Spinal cord (tissue), 10 donors: ENCODE data around the gene PP2D1. TPM values are rescaled to one million over a fixed set of nuclear protein-coding genes. Genes with fewer than 3 reads are reported as not detected.
A peak's percentile ranks its signal among the peaks of the same experiment; 100 is the strongest.

Source experiments
- DNase-seq, 6 donors: peaks; one replicate each; pipeline versions ENCODE4 v3.0.0 to v3.0.0-alpha.2; 2013 to 2015; ENCODE audit warnings: low spot score in 6 of 6, low read depth in 4 of 6
- H3K27ac ChIP-seq: one replicate; pipeline ENCODE4 v1.5.1; 2013; ENCODE audit warnings: low read depth, low read length, control low read depth
- H3K27me3 ChIP-seq: one replicate; pipeline ENCODE4 v1.6.1; 2013; ENCODE audit warnings: low read length; ENCODE audit not compliant: control insufficient read depth, insufficient read depth
- H3K36me3 ChIP-seq: one replicate; pipeline ENCODE4 v1.6.1; 2013; ENCODE audit warnings: low read length; ENCODE audit not compliant: control insufficient read depth, insufficient read depth
- H3K4me1 ChIP-seq: one replicate; pipeline ENCODE4 v1.6.1; 2013; ENCODE audit warnings: low read length; ENCODE audit not compliant: control insufficient read depth, insufficient read depth
- H3K4me3 ChIP-seq: one replicate; pipeline ENCODE4 v1.5.1; 2013; ENCODE audit warnings: low read depth, low read length, control low read depth
- H3K9me3 ChIP-seq: one replicate; pipeline ENCODE4 v1.6.1; 2013; ENCODE audit warnings: low read length; ENCODE audit not compliant: control insufficient read depth, insufficient read depth
- WGBS: methylation state at CpG from one replicate; pipeline ENCODE4 v1.1.5; 2013; ENCODE audit warnings: missing lambda C conversion rate; ENCODE audit not compliant: insufficient coverage; 5-methylcytosine and 5-hydroxymethylcytosine counted together
- long read RNA-seq, 4 donors: transcript quantifications; one replicate each; lab custom pipeline, GENCODE V29; 2026
- polyA plus RNA-seq, 2 donors: library from polyadenylated mRNA; unstranded; fragments of 120-200 nt; gene quantifications; one replicate each; pipeline ENCODE4 v1.2.1, GENCODE V29; 2013; ENCODE audit not compliant: insufficient read length in 2 of 2
- total RNA-seq, 2 donors: library from RNA; depleted of rRNA in 1 of 2; stranded (reverse); fragments of 120-200 nt in 1 of 2; fragments of >200 nt in 1 of 2; gene quantifications; one replicate each; pipeline versions ENCODE4 v1.2.3 to v1.2.4, GENCODE V29; 2013 to 2014
- donor health status: healthy.

Gene PP2D1, protein sequence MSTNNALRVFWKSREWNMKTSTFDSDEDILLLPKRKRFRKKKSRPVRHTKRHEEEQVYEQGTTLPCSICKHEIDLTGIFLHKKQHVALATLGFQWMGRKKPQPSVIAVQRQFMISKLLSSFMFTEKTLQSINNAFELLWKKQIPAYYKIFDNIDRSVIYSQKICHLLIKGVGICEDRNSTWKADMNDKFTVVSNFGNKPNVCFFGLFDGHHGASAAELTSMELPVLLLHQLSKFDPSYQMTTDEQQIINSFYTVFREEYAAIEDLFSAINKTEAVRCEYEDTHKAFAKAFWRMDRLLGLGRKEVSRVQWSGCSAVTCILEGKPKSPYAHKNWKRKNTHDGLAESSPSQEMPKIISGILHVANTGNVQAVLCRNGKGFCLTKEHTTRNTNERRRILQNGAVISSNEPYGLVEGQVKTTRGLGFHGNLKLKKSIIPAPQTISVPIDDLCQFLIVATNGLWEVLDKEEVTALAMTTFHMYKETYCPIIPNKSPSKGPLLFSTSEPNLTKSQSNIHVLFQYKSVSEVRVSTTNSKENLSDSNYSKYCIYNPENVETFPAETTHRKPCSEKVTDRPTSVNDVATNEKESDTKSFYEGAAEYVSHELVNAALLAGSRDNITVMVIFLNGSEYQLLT
- not detected for total RNA-seq
- polyA plus RNA-seq: 1 to 10 TPM in 1 of 2 donors, under 1 TPM in 1; 0.44 to 1.1 TPM
- long read RNA-seq, donor 1: 0 reads
- long read RNA-seq, donor 2: 0 reads
- long read RNA-seq, donor 3: 0 reads
- long read RNA-seq, donor 4: 0 reads

DNA sequence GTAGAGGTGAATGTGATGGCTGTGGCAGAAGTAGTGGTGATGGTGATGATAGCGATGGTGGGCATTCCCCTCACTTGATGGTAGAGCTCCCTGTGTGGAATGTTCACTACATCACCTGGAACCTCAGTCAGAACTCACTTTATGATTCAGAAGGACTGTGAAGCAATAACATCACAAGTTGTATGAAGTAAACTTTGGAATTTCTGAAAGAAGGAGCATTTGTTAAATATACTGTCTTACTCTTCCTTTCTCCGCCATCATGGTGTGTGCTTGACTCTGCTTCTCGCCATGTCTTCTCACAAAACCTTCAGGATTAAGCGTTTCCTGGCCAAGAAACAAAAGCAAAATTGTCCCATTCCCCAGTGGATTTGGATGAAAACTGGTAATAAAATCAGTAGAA, at the start of gene PP2D1:
PP2D1 (minus strand) TSS at position 101 of the 400 bp plus-strand sequence. CDS start 192 bp downstream, outside the sequence.
- Histone ChIP-seq H3K4me3 (no peak within 1 kb of the TSS), H3K27me3 (no peaks in the 10 kb centered on the region), H3K36me3 (no peaks in the 10 kb centered on the region), H3K27ac (no peak within 1 kb of the TSS), H3K4me1 (no peaks in the 10 kb centered on the region), H3K9me3 (no peaks in the 10 kb centered on the region)
- WGBS: no CpG with 5 or more reads among the region's 4 CpGs
- DNase-seq: no peak

DNA sequence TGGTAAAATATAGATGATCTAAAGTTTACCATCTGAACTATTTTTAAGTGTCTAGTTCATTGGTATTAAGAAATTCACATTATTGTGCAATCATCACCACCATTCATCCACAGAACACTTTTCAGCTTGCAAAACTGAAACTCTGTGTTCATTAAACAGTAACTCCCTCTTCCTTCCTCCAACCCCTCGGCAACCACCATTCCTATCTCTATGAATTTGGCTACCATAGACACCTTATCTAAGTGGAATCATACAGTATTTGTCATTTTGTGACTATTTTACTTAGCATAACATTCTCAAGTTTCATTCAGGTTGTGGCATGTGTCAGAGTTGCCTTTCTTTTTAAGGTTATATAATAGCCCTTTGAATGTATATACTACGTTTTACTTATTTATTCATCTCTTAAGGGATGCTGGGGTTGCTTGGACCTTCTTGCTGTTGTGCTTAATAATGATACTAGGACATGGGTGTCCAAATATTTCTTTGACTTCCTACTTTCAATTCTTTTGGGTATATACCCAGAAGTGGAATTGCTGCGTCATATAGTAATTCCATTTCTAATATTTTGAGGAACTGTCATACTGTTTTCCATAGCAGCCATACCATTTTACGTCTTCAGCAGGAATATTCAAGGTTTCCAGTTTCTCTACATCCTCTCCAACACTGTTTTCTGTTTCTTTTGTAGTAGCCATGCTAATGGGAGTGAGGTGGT, 49.1 kb upstream of the PP2D1 start:
- DNase-seq: no peak
- Histone ChIP-seq H3K27me3 (no peaks in the 10 kb centered on the region), H3K36me3 (no peaks in the 10 kb centered on the region), H3K9me3 (no peaks in the 10 kb centered on the region), H3K4me3 (no peak overlapping the region), H3K4me1 (peaks cover 7% of the 10 kb centered on the region), H3K27ac (no peak overlapping the region)
- no CpG with 5 or more reads among the region's 4 CpGs for WGBS

DNA sequence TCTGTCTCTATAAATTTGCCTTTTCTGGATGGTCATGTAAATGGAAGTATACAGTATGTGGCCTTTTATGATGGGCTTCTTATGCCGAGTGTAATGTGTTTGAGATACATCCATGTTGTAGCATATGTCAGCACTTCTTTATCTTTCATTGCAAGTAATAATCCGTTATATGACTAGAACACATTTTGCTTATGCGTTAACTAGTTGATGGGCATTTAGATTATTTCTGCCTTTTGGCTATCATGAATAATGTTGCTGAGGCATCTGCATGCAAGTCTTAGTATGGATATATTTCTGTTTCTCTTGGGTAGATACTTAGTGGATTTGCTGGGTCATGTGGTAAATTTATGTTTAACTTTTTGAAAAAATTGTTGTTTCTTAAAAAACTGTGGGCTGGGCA, 47.9 kb upstream of the PP2D1 start:
- Histone ChIP-seq H3K27ac (no peak overlapping the region), H3K9me3 (no peaks in the 10 kb centered on the region), H3K36me3 (no peaks in the 10 kb centered on the region), H3K4me3 (no peak overlapping the region), H3K4me1 (peaks cover 7% of the 10 kb centered on the region), H3K27me3 (no peaks in the 10 kb centered on the region)
- 100% methylated on average over 1 of the region's 3 CpGs for WGBS
- no peak for DNase-seq

DNA sequence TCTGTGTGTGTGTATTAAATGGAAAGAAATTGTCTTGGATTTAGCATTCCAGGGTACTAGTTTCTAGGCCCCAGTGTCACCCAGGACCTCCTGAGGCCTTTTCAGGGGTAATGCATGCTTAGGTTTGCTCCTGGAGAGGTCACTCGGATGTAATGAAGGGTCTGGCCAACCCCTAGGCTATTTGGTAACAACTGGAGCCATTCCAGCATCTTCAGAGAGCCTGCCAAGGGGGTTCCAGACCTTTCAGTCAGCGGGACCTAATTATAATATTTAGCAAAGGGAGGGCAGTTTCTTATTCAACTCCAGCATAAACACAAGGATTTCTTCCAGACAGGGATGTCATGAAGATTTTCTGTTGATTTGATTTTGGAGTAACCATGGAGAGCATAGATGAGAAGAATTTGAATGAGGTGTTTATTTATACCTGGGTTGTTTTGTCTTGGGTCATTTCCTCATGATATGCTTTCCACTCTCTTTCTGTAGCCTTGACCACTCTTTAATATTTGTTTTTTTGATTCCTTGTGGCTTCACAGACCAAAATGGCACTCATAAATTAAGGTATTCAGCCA, 45.6 kb upstream of the PP2D1 start:
- 40% methylated on average over 1 of the region's 2 CpGs for WGBS
- H3K27ac ChIP-seq: peak overlapping the region; percentile 42

DNA sequence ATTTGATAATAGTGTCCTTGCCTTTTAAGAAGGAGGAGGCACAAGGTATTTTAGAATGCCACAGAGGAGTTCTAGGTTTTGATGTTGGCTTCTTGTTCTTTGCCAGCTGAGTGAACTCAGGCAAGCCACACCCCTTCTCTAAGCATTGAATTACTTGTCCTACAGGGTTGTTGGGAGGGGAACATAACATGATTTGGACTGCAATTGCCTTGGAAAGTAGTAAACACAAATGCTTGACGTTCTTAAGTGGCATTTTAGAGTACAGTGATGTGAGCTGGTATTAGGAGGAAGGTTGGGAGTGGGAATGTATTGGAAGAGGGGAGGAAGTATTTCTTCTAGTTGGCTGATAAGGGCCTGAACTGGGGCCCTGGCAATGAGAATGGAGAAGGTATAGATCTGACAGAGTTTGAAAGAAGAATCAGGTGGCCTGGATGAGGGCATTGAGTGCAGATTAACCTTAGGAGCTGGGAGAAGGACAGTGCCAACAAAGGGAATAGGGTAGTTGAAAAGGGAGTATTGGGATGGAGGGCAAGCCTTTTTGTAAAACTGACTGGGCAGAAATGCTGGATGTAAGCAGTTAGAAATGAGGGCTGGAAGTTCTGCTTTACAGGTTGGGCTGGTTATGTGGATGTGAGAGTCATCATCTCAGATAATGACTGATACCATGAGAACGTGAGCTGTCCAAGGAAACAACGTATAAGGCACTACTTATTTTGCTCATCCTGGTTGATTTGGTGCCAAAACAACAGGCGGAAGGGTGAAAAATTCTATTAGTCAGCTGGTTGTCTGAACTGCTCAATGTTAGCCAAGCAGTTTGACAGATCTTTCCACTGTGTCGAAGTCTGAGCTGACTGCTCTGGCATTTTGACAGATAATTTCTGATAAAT, 44.9 kb upstream of the PP2D1 start:
- DNase-seq: peak in 1 of 6 donors; percentile 41
- Histone ChIP-seq H3K27ac (peak overlapping the region; percentile 42), H3K36me3 (no peaks in the 10 kb centered on the region), H3K9me3 (no peaks in the 10 kb centered on the region), H3K4me3 (no peak overlapping the region), H3K4me1 (peaks cover 17% of the 10 kb centered on the region), H3K27me3 (no peaks in the 10 kb centered on the region)
- 40% methylated on average over 5 of the region's 5 CpGs for WGBS

More for the DNA sequence above, 45.6 kb upstream of the PP2D1 start:
- peak in 1 of 6 donors; percentile 63 for DNase-seq
- Histone ChIP-seq H3K4me3 (no peak overlapping the region), H3K9me3 (no peaks in the 10 kb centered on the region), H3K27me3 (no peaks in the 10 kb centered on the region), H3K36me3 (no peaks in the 10 kb centered on the region), H3K4me1 (peaks cover 17% of the 10 kb centered on the region)

DNA sequence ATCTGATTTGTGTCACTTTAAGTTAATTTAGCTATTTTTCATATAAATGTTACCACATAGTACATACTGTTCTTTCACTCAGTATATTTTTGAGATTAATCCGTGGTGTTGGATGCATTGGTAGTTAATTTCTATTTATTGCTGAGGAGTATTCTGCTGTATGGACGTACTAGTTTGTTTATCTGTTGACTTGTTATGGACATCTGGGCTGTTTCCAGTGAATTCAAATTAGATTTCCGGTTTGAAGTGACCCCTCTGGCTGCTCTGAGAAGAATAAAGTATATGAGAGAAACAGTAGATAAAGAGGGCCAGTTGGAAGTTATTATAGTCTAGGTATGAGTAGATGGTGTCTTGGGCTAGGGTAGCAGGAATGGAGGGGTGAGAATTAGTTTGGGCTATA, 43.8 kb upstream of the PP2D1 start:
- peaks cover 18% of the 10 kb centered on the region for H3K4me1 ChIP-seq
- H3K27ac ChIP-seq: no peak overlapping the region

DNA sequence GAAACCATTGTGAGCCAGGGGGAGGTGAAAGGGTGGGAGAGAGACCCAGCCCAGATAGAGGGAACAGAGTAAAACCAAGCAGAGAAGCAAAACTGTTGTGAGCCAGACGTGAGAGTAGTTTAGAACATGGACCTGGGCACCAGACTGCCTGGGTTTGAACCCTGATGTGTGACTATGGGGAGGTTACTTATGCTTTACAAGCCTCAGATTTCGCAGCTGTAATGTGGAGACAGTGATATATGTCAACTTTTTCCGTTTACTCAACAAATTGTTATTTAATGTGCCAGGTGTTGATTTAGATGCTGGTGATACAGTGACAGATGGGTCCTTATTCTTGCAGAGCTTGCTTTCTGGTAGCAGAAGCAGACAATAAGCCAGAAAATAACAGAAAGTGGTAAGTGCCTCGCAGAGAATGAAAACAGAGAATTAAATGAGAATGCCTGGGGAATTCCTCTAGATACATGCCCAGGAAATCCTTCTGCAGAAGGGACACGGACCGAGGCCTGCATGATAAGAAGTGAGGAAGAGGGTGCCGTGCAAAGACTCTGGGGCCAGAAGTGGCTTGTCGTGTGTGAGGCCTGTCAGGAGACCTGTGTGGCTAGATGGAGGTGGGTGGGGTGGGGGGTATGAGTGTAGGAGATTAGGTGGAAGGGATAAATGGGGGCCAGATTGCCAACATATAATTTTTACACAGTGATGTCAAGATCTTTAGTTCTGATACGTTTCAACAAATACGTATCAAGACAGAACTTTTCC, 43.1 kb upstream of the PP2D1 start:
- peak in 2 of 6 donors; percentile 47 to 53 for DNase-seq
- WGBS: 41% methylated on average over 5 of the region's 10 CpGs
- H3K4me3 ChIP-seq: no peak overlapping the region
- peaks cover 22% of the 10 kb centered on the region for H3K4me1 ChIP-seq
- no peaks in the 10 kb centered on the region for H3K9me3 ChIP-seq
- no peaks in the 10 kb centered on the region for H3K36me3 ChIP-seq
- H3K27me3 ChIP-seq: no peaks in the 10 kb centered on the region
- H3K27ac ChIP-seq: no peak overlapping the region

More for the DNA sequence above, 43.8 kb upstream of the PP2D1 start:
- Histone ChIP-seq H3K36me3 (no peaks in the 10 kb centered on the region), H3K27me3 (no peaks in the 10 kb centered on the region), H3K4me3 (no peak overlapping the region), H3K9me3 (no peaks in the 10 kb centered on the region)
- 53% methylated on average over 2 of the region's 3 CpGs for WGBS
- no peak for DNase-seq

DNA sequence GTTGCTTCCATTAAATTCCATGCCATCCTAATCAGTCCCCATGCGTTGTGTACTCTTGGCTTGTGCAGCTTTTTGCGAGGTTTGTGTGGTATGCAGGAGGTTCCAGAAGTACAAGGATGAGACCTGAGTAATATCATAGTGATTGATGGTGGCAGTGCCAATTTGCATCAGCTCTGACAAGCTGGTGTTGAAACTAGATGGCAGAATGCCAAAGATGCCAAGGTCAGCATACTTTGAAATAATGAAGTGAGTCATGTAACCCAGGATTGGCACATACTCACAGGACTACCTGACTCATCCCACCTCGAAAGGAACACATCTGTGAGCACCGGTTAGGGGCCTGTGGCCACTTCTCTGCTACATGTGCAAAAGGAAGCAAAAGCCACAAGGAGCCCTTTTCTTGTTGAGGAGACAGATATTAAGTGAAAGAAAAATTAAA, 42.5 kb upstream of the PP2D1 start:
- Histone ChIP-seq H3K27me3 (no peaks in the 10 kb centered on the region), H3K27ac (no peak overlapping the region), H3K9me3 (no peaks in the 10 kb centered on the region), H3K4me1 (peaks cover 26% of the 10 kb centered on the region), H3K4me3 (no peak overlapping the region), H3K36me3 (no peaks in the 10 kb centered on the region)
- DNase-seq: peak in 1 of 6 donors; percentile 39
- 83% methylated on average over 1 of the region's 4 CpGs for WGBS
